ENCODE results near the gene LOXL1.

GRCh38 chr15:73941449-73941848 lies 15.2 kb downstream of the LOXL1 start:
- TF ChIP-seq CTCF (conservative IDR thresholded peaks at IDR 0.05; ENCODE audit: low read depth, low read length): no peak
- no peak for TF ChIP-seq EZH2 (IDR thresholded peaks at IDR 0.05; ENCODE audit: borderline replicate concordance, low read depth, low read length, poor library complexity, severe bottlenecking)

All from A673 (cell line).